Parietal lobe (tissue), 1 donor: ENCODE data around the gene ZNF566. TPM values are rescaled to one million over a fixed set of nuclear protein-coding genes. Genes with fewer than 3 reads are reported as not detected.

Experiments
- total RNA-seq: library from RNA; depleted of rRNA; stranded (reverse); fragments of >200 nt; gene quantifications from one replicate; pipeline ENCODE4 v1.2.3, GENCODE V29; 2014

The ZNF566 gene
- 61.3 TPM for total RNA-seq

GRCh38 chr19:36489118-36489919, at the start of gene ZNF566:
Gene ZNF566 (minus strand): TSS chr19:36489561. CDS start chr19:36476557, 13,004 bp downstream.

DNA sequence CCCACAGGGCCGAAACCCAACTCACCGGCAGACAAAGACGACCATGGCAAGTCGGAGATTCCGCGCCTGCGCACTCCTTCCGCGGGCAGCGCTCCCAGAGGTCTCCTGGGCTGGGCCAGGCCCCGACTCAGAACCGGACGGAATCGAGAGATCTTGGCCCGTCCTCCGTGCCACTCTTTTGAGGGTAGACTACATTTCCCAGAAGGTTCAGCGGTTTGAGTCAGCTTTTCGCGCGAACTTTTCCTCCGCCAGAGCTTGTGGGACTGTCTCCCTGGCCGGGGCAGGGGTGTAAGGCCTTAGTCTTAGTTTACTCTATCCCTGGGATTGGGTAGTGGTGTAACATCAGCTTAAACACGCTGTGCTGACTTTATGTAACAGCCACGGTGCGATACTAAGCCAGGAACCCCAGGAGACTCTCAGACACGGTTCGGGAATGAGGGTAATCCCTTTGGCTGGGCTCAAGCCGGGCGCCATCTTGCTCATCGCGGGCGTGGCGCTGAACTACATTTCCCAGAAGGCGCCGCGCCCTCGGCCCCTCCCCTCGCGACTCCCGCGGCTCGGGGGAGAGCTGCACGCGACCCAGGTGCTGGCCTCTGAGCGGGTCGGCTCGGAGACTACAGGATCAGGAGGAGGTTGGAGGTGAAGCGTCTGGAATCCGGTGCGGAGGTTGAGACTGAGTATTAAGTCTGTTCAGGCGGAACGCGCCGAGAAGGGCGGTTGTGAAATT, 39.0 kb upstream of the ZNF566 start, which contains the start of gene ZNF260:
ZNF260 (minus strand) TSS at position 78 of the 727 bp plus-strand sequence. CDS start 13,033 bp downstream, outside the sequence.

DNA sequence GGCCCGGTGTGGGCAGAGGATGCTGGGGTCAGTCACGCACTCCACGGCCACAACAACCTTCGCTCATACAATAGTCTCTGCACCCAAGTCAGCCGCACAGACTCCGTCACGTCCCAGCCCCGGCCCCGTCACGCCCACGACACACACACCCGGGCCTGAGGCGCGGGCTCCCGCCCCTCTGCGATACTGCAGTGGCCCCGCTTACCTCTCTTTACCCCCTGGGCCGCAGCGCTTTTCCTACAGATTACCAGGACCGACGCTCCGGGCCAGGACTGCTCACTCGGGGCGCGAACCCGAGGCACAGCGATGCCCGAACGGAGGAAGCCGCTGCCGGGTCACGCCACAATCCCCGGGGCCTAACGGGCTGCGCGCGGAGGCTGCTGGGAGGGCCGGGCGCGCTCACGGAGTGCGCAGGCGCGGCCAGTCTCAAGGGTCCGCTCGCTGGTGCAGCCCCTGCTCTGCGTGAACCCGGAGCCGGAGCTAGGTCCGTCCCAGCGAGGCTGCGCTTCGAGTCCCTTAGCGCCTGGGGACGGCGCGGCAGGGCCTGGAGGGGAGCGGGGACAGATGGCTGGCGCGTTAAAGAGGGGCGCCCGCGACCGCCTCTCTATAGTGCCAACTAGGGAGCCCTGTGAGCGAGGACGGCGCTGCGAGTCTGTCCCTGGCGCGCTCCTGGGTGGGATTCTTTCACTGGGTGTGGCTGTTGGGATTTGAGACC, 70.9 kb downstream of the ZNF566 start, which contains the start of gene ZFP82:
ZFP82 (minus strand) TSS at position 358 of the 715 bp plus-strand sequence. CDS start 8,855 bp downstream, outside the sequence.

Other genes starting within 250 kb of the ZNF566 start
- 44.4 TPM for gene ZFP14, start 110.4 kb downstream of the ZNF566 start, total RNA-seq
- 49.5 TPM for gene ZFP82, start 70.9 kb downstream of the ZNF566 start, total RNA-seq
- gene ZNF260, start 38.7 kb upstream of the ZNF566 start, total RNA-seq: 48.8 TPM
- gene ZNF529, start 83.7 kb upstream of the ZNF566 start, total RNA-seq: 58.8 TPM
- gene ZNF382, start 115.8 kb upstream of the ZNF566 start, total RNA-seq: 202 TPM
- 44.8 TPM for gene ZNF461, start 177.3 kb upstream of the ZNF566 start, total RNA-seq
- 21.3 TPM for gene ZNF567, start 198.1 kb upstream of the ZNF566 start, total RNA-seq